Gastroesophageal sphincter (tissue), 3 donors: Measurements from ENCODE around the gene CCT2.

Experiments
- EP300 ChIP-seq: sonication (generic); formaldehyde crosslinking; IDR thresholded peaks from one replicate; pipeline ENCODE4 v1.6.1; 2017; ENCODE audit warnings: antibody characterized with exemption, mild to moderate bottlenecking
- POLR2A ChIP-seq, 2 donors: fragments of 450-650 bp; IDR thresholded peaks; one replicate each; pipeline ENCODE4 v1.6.1; 2017; ENCODE audit warnings: antibody characterized with exemption in 2 of 2, mild to moderate bottlenecking in 2 of 2, moderate library complexity in 1 of 2
- POLR2AphosphoS5 ChIP-seq: sonication (generic); formaldehyde crosslinking; IDR thresholded peaks from one replicate; pipeline ENCODE4 v1.6.1; 2017; ENCODE audit warnings: antibody characterized with exemption
- TF ChIP-seq, protein P1 (sequence below), 4 experiments: fragments of 200-600 bp in 2 of 4; fragments of 450-650 bp in 2 of 4; sonication (generic) in 1 of 4; IDR thresholded peaks; one replicate each; pipeline ENCODE4 v1.5.1; 2017 to 2019; ENCODE audit warnings: antibody characterized with exemption in 4 of 4, mild to moderate bottlenecking in 2 of 4, moderate library complexity in 2 of 4

DNA sequence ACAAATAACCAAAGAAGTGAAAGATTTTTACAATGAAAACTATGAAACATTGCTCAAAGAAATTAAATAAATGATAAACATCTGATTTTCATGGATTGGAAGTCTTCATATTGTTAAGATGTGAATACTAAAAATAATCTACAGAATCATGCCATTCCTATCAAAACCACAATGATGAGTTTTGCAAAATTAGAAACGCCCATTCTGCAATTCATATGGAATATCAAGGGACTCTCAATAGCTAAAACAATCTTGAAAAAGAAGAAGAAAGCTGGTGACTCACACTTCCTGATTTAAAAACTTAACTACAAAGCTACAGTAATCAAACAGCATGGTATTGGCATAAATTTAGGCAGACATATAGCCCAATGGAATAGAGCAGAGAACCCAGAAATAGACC is 40.2 kb upstream of the CCT2 start:
- TF ChIP-seq, protein P1, sequence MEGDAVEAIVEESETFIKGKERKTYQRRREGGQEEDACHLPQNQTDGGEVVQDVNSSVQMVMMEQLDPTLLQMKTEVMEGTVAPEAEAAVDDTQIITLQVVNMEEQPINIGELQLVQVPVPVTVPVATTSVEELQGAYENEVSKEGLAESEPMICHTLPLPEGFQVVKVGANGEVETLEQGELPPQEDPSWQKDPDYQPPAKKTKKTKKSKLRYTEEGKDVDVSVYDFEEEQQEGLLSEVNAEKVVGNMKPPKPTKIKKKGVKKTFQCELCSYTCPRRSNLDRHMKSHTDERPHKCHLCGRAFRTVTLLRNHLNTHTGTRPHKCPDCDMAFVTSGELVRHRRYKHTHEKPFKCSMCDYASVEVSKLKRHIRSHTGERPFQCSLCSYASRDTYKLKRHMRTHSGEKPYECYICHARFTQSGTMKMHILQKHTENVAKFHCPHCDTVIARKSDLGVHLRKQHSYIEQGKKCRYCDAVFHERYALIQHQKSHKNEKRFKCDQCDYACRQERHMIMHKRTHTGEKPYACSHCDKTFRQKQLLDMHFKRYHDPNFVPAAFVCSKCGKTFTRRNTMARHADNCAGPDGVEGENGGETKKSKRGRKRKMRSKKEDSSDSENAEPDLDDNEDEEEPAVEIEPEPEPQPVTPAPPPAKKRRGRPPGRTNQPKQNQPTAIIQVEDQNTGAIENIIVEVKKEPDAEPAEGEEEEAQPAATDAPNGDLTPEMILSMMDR (IDR thresholded peaks at IDR 0.05), result no peak
- TF ChIP-seq POLR2AphosphoS5, result no peak
- no peak for TF ChIP-seq POLR2A (IDR thresholded peaks at IDR 0.05)
- TF ChIP-seq EP300, result no peak
